ENCODE measurements around the gene ABHD16B.
A peak's percentile ranks its signal among the peaks of the same experiment; 100 is the strongest.

ABHD16B gene

DNA sequence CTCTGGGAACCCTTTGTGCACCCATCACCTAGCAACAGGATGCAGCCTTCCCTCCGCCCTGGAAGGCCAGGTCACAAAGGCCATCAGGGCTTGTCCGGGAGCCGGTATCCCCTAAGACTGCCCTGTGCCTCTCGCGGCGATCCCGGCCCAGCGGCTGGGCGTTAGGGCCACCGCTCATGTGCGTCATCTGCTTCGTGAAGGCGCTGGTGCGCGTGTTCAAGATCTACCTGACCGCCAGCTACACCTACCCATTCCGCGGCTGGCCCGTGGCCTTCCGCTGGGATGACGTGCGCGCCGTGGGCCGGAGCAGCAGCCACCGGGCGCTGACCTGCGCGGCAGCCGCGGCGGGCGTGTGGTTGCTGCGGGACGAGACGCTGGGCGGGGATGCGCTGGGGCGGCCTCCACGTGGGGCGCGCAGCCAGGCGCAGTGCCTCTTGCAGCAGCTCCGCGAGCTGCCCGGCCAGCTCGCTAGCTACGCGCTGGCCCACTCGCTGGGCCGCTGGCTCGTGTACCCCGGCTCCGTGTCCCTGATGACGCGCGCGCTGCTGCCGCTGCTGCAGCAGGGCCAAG lies at the start of gene ABHD16B:
Gene ABHD16B, plus strand, starts transcription at position 134 of the 570 bp plus-strand sequence. Its CDS starts 43 bp downstream, at position 177.
- DNase-seq, result no peak

- no peak for DNase-seq
These were observed 46.2 kb upstream of the ABHD16B start for GRCh38 chr20:63814891-63815614.

GRCh38 chr20:63815615-63816253 lies 45.6 kb upstream of the ABHD16B start:
- DNase-seq, result no peak

DNA sequence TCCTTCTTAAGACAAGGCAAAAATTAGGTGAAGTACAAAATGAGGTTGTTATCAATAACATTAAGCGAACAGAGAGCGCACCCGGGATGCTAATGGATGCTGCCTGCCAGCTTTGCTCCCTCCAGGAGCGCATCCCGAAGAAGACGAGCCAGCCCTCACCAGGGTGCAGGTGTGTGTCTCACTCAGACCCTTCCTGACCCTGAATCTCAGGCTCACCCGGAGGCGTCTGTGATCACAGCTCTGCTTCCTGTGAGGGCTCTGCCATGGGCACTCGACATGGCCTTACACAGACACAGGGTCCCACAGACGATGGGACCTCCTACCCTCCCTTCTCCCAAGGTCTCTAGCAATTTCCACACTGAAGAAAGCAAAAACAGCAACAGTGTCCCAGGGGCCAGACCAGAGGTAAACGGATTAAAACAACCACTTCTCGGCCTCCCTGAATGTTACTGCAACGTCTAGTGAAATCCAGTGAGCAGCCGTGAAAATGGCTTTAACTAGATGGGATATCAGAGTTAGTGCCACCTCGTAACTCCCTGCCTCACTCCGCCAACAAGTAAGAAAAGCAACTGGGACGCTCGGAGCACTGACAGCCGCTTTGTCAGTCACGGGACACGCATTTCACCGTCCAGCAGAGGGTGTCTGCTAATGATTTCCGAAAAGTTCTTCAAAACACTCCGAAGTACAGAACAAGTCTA lies 41.9 kb upstream of the ABHD16B start:
- peak in 1 of 2 donors; percentile 31 for DNase-seq

DNA sequence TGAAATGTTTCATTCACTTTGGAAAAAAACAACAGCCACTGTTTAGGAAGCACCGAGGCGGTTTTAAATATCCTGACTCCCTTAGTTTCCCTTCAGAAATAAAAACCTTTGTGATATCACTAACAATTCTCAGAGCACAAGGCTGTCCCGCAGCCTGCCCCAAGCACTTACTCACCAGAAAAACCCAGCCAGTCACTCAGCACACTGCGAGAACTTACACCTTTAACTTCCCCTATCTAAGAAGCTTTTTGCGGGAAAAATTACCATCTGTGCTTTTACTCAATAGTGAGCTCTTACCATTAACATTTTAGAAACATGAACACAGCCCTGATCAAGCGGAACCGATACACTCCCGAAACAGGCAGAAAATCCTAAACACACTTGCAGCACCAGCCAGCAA lies 39.5 kb upstream of the ABHD16B start:
- DNase-seq, result no peak

- DNase-seq, result no peak
These were observed 39.0 kb upstream of the ABHD16B start for GRCh38 chr20:63822276-63822696.

- DNase-seq, result no peak
These were observed 37.5 kb upstream of the ABHD16B start for GRCh38 chr20:63823691-63824311.

GRCh38 chr20:63825331-63826118 lies 35.8 kb upstream of the ABHD16B start:
- no peak for DNase-seq

GRCh38 chr20:63826753-63827152 lies 34.5 kb upstream of the ABHD16B start:
- no peak for DNase-seq

GRCh38 chr20:63828124-63828523 lies 33.2 kb upstream of the ABHD16B start:
- DNase-seq, result no peak

GRCh38 chr20:63828545-63828944 lies 32.8 kb upstream of the ABHD16B start:
- DNase-seq, result no peak

- DNase-seq, result no peak
These were observed 32.3 kb upstream of the ABHD16B start for GRCh38 chr20:63828951-63829350.

DNA sequence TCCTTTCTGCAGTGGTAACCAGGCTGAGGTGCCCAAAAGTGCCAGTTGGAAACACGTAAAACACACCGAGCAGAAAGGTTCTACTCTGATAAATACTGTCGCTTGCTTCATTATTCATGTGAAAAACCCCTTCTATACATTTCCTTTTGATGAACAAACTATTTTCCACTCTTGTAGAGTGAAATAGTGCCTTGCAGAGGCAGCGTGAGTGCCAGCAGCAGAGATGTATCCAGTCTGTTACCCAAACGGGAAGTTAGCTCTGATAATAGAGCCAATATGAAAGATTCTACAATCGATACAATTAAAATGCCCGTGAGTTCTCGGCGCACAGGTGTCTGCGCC lies 31.7 kb upstream of the ABHD16B start:
- no peak for DNase-seq

- DNase-seq, result no peak
These were observed 31.1 kb upstream of the ABHD16B start for GRCh38 chr20:63829945-63830835.

- peak in 1 of 2 donors; percentile 42 for DNase-seq
These were observed 30.3 kb upstream of the ABHD16B start, which contains the start of gene ZBTB46 for GRCh38 chr20:63830841-63831588. Gene ZBTB46 (minus strand): TSS chr20:63831264. CDS start chr20:63790757, 40,507 bp downstream.

- DNase-seq, result no peak
These were observed 29.7 kb upstream of the ABHD16B start for GRCh38 chr20:63831646-63831992.

DNA sequence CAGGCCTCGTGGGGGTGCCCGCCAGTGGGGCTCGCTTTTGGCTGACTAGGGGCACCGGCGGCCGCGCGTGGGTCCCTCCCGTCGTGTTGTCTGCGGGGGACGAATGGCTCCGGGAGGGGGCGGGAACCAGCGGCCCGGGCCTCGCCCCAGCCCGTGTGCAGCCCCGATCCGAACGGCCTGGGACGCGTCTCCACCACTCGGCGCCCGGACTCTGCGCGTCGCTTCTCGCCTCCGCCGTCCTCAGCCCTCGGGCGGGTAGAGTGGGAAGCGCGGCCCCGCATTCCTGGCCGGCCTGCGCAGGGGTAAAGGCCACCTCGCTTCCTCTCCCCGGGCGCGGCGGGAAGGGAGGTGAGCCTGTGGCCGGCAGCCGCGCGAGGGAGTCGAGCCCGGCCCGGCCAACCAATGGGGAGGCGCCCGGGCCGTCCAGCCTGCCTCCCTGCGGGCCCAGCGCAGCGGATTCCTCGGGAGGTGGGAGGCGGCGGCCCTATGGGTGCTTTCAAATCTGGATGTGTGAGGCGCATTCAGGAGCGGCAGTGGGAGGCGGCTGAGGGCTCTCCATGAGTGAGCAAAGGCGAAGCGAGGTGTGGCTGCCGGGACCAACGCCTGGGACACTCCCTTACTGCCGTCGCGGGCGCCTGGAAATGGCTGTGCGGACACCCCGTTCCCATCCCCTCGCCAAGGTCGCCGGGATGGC lies 29.2 kb upstream of the ABHD16B start:
- DNase-seq, result no peak

DNA sequence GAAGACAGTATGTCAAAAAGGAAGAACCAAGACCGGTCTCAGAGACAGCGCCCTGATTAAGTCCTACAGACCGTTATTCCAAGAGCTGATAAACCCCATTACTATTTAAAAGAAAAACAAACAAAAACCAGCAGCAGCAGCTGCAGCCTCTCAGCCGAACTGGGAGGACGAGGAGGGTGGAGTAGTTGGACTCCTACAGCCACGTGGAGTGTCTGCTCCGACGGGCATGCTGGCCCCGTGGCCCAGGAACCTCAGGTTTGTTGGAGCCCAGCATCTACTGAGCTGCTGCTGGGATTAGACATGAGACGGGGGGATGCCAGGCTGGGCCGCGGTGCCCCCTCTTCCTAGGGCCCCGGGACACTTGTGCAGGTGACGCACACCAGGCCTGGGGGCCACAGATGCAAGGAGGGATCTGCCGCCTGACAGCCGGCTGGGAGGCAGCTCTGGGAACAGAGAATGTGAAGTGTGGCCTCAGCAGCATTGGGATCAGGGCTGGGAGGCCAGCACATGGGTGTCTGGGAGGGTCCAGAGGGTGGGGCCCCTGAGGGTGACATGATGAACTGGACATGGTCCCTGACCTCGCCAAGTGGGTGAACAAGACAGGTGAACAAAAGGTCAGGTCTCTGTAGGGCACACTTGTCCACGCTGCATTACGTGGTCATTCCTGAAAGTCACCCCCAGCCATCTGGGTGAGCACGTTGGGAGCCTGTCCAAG lies 27.4 kb upstream of the ABHD16B start:
- no peak for DNase-seq

- no peak for DNase-seq
These were observed 26.8 kb upstream of the ABHD16B start for GRCh38 chr20:63834491-63834880.
